ENCODE measurements around the gene TBX1. TPM values are rescaled to one million over a fixed set of nuclear protein-coding genes. Genes with fewer than 3 reads are reported as not detected.

Gene TBX1
- total RNA-seq, 1 donor from 2014 or later, result not detected

GRCh38 chr22:19733755-19734154 is 26.8 kb upstream of the TBX1 start:
- no peak overlapping the region for H3K4me3 ChIP-seq (ENCODE audit: low read depth, low read length)
- no peak for DNase-seq (ENCODE audit: low read depth)
- no peak for TF ChIP-seq CTCF (conservative IDR thresholded peaks at IDR 0.05; ENCODE audit: low read depth, low read length)

- DNase-seq (ENCODE audit: low read depth), result no peak
- no peak for TF ChIP-seq CTCF (conservative IDR thresholded peaks at IDR 0.05; ENCODE audit: low read depth, low read length)
- H3K4me3 ChIP-seq (ENCODE audit: low read depth, low read length), result no peak overlapping the region
Measured at GRCh38 chr22:19734163-19734562, 26.4 kb upstream of the TBX1 start.

- no peak for DNase-seq (ENCODE audit: low read depth)
- H3K4me3 ChIP-seq (ENCODE audit: low read depth, low read length), result no peak overlapping the region
- TF ChIP-seq CTCF (conservative IDR thresholded peaks at IDR 0.05; ENCODE audit: low read depth, low read length), result no peak
Measured at GRCh38 chr22:19734837-19735382, 25.7 kb upstream of the TBX1 start.

GRCh38 chr22:19735665-19736510 is 24.7 kb upstream of the TBX1 start:
- H3K4me3 ChIP-seq (ENCODE audit: low read depth, low read length), result no peak overlapping the region
- no peak for TF ChIP-seq CTCF (conservative IDR thresholded peaks at IDR 0.05; ENCODE audit: low read depth, low read length)
- no peak for DNase-seq (ENCODE audit: low read depth)

- no peak for TF ChIP-seq CTCF (conservative IDR thresholded peaks at IDR 0.05; ENCODE audit: low read depth, low read length)
- no peak overlapping the region for H3K4me3 ChIP-seq (ENCODE audit: low read depth, low read length)
- no peak for DNase-seq (ENCODE audit: low read depth)
Measured at GRCh38 chr22:19737846-19738663, 22.5 kb upstream of the TBX1 start.

- H3K4me3 ChIP-seq (ENCODE audit: low read depth, low read length), result no peak overlapping the region
- DNase-seq (ENCODE audit: low read depth), result no peak
- TF ChIP-seq CTCF (conservative IDR thresholded peaks at IDR 0.05; ENCODE audit: low read depth, low read length), result no peak
Measured at GRCh38 chr22:19738664-19739447, 21.7 kb upstream of the TBX1 start.
